ENCODE data around the gene CLPTM1L. TPM values are rescaled to one million over a fixed set of nuclear protein-coding genes. Genes with fewer than 3 reads are reported as not detected.
"Not testable (repeated sequence)": the region's sequence is repeated elsewhere in the genome, so short reads cannot be mapped to it uniquely, and the experiment has no call there.

CLPTM1L gene
- total RNA-seq, 1 experiment from 2014 or later: 532 TPM

GRCh38 chr5:1342711-1343110, 2.2 kb downstream of the CLPTM1L start:
- not testable (repeated sequence) for DNase-seq (ENCODE audit: low read depth)

- DNase-seq (ENCODE audit: low read depth): no peak
These were observed 2.6 kb downstream of the CLPTM1L start for GRCh38 chr5:1342268-1342667.

- no peak for DNase-seq (ENCODE audit: low read depth)
These were observed 3.0 kb downstream of the CLPTM1L start for GRCh38 chr5:1341863-1342262.

GRCh38 chr5:1339818-1340210, 5.1 kb downstream of the CLPTM1L start:
- DNase-seq (ENCODE audit: low read depth): not testable (repeated sequence)

- DNase-seq (ENCODE audit: low read depth): not testable (repeated sequence)
These were observed 5.6 kb downstream of the CLPTM1L start for GRCh38 chr5:1339139-1339817.

GRCh38 chr5:1338506-1339070, 6.3 kb downstream of the CLPTM1L start:
- DNase-seq (ENCODE audit: low read depth): no peak

GRCh38 chr5:1338196-1338490, 6.8 kb downstream of the CLPTM1L start:
- no peak for DNase-seq (ENCODE audit: low read depth)

- no peak for DNase-seq (ENCODE audit: low read depth)
These were observed 7.3 kb downstream of the CLPTM1L start for GRCh38 chr5:1337489-1338195.

GRCh38 chr5:1336749-1337488, 8.0 kb downstream of the CLPTM1L start:
- no peak for DNase-seq (ENCODE audit: low read depth)

GRCh38 chr5:1336106-1336561, 8.8 kb downstream of the CLPTM1L start:
- DNase-seq (ENCODE audit: low read depth): no peak

GRCh38 chr5:1335540-1336095, 9.3 kb downstream of the CLPTM1L start:
- DNase-seq (ENCODE audit: low read depth): no peak

- DNase-seq (ENCODE audit: low read depth): no peak
These were observed 9.9 kb downstream of the CLPTM1L start for GRCh38 chr5:1334831-1335539.

GRCh38 chr5:1333986-1334385, 10.9 kb downstream of the CLPTM1L start:
- DNase-seq (ENCODE audit: low read depth): no peak

- not testable (repeated sequence) for DNase-seq (ENCODE audit: low read depth)
These were observed 11.6 kb downstream of the CLPTM1L start for GRCh38 chr5:1333286-1333685.

GRCh38 chr5:1332461-1333001, 12.4 kb downstream of the CLPTM1L start:
- peak; percentile 21 for DNase-seq (ENCODE audit: low read depth)

GRCh38 chr5:1331861-1332405, 13.0 kb downstream of the CLPTM1L start:
- no peak for DNase-seq (ENCODE audit: low read depth)

- no peak for DNase-seq (ENCODE audit: low read depth)
These were observed 13.8 kb downstream of the CLPTM1L start for GRCh38 chr5:1330847-1331831.

GRCh38 chr5:1330146-1330846, 14.6 kb downstream of the CLPTM1L start:
- no peak for DNase-seq (ENCODE audit: low read depth)
